Suppressor macrophage (primary cell): ENCODE data around the gene CTDNEP1.

Experiments used
- DNase-seq, 4 experiments: peaks; one replicate each; pipeline ENCODE4 v3.0.0-alpha.2; 2020 to 2022

The CTDNEP1 gene

DNA sequence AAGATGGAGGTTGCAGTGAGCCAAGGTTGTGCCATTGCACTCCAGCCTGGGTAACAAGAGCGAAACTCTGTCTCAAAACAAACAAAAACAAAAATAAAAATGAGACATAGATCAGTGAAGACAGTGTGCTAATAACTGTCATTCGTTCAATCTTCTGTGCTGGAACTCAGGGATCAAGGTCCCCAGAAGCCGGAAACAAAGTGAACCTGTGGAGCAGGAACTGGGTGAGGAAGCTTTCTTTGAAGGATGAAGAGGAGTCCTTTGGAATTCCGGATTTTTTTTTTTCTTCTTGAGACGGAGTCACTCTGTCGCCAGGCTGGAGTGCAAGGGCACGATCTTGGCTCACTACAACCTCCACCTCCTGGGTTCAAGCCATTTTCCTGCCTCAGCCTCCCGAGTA lies 27.9 kb upstream of the CTDNEP1 start:
- no peak for DNase-seq

DNA sequence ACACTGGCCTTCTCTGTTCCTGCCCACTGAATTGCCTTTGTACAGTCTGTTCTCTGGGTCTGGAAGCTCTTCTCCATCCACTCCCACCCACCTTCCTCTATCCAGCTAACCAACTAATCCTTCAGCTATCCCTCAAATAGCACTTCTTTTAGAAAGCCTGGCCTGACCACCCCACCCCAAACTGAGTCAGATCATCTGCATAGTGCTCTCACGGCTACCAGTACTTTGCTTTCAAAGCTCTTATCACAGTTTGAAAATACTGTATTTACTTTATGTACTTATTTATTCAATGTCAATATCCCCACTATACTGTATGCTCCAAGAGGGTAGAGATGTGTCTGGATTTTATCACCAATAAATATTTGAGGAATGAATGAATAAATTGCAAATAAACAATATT lies 15.2 kb upstream of the CTDNEP1 start:
- no peak for DNase-seq

DNA sequence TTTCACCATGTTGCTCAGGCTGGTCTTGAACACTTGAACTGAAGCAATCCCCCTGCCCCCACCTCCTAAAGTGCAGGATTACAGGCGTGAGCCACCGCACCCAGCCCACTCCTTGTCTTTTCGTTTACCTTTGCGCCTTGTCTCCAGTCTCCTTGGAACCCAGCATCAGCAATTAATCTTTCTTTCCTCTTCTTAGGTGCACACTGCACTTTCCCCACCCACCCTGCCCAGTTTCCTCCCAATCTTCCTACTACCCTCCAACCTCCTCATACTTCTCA lies 12.2 kb upstream of the CTDNEP1 start:
- DNase-seq: no peak

- DNase-seq: peak in 3 of 4 experiments; percentile 55 to 60 (median 57)
Measured at GRCh38 chr17:7262935-7263800, 11.6 kb upstream of the CTDNEP1 start.

- DNase-seq: no peak
Measured at GRCh38 chr17:7262192-7262934, 10.8 kb upstream of the CTDNEP1 start, which contains the start of gene CLDN7. Gene CLDN7, minus strand, starts transcription at chr17:7262478. Its CDS starts 435 bp downstream, at chr17:7262043.

- peak in 1 of 4 experiments; percentile 18 for DNase-seq
Measured at GRCh38 chr17:7261379-7262191, 10.1 kb upstream of the CTDNEP1 start.

DNA sequence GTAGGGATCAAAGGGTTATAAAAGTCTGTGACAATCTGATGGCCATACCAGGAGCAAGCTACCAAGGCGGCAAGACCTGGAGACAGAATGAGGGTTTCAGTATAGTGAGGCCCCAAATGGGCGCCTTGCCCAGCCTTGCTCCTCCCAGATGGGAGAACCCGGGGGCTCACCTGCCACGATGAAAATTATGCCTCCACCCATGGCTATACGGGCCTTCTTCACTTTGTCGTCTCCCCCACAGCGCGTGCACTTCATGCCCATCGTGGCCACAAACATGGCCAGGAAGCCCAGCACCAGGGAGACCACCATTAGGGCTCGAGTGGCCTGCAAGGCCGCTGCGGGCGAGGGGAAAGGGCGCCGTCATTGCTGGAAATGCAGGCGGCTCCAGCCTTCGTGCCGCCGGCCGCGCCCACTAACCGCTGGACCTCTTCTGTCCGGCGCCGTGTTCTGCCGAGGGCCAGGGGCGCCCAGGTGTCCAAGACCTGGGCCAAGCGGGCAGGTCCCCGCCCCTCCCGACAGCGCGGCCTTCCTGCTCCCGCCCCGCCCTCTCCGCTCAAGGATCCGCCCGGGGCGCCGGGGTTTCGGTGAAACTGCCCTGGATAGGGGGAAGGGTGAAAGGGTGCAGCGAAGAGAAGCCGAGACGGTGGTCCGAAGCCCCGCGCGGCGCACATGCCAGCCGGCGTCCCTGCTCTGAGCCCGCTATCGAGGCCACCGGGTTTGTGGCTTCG lies 9.3 kb upstream of the CTDNEP1 start:
- DNase-seq: peak in 2 of 4 experiments; percentile 30 to 39

DNA sequence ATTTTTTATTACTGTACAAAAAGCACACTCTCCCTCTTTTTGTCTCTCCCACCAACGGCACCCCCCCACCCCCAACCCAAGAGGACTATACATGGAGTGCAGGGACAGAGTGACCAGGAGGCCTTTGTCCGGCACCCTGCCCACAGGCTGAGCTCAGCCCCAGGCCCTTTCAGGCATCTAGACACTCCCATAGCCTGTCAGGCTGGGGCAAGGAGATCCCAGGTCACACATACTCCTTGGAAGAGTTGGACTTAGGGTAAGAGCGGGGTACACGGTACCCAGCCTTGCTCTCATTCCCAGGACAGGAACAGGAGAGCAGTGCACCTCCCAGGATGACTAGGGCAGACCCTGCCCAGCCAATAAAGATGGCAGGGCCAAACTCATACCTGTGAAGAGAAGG lies 8.6 kb upstream of the CTDNEP1 start:
- no peak for DNase-seq

- no peak for DNase-seq
Measured at GRCh38 chr17:7259555-7259889, 8.0 kb upstream of the CTDNEP1 start.

- peak; percentile 76 to 91 (median 88) for DNase-seq
Measured at GRCh38 chr17:7258731-7259554, 7.4 kb upstream of the CTDNEP1 start.

DNA sequence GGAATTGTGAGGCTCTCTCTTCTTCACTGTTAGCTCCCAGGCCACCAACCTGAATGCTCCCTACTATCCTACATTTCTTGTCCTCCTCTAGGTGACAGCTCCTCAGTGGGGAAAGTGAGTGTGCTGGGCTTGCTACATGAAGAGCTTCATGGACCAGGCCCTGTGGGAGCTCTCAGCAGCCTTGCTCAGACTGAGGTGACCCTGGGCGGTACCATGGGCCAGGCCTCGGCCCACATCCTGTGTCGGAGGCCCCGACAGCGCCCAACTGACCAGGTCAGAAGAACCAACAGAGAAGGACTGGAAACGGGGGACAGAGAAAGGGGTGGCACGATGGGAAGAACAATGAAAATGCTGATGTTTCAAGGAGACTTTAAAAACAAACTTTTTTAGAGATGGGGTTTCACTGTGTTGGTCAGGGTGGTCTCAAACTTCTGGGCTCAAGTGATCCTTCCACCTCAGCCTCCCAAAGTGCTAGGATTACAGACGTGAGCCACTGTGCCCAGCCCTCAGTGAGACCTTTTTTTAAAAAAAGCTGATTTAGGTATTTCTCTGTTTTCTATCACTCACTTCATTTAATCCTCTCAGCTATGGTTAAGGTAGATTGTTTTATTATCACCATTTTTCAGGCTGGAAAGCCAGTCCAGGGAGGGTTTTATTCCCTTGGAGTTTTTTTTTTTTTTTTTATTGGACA lies 5.4 kb upstream of the CTDNEP1 start:
- DNase-seq: no peak

- DNase-seq: no peak
Measured at GRCh38 chr17:7254511-7254910, 3.0 kb upstream of the CTDNEP1 start.

DNA sequence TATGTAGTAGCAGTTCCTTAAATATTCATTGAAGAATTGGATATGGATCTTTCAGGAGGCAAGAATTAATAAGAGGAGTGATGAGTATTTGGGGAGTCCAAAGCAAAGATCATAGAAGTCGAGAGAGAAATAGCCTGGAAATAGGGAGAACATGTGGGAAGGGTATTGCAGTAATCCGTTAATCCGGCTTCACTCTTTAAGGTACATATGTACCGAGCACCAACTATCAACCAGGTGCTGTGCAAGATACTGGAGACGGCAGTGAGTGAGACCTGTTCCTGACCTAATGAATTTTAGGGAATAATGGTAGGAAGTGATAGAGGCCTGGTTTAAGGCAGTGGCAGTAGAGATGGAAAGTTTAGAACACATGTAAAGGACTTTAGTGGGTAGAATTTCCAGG lies 1.5 kb upstream of the CTDNEP1 start:
- DNase-seq: no peak

DNA sequence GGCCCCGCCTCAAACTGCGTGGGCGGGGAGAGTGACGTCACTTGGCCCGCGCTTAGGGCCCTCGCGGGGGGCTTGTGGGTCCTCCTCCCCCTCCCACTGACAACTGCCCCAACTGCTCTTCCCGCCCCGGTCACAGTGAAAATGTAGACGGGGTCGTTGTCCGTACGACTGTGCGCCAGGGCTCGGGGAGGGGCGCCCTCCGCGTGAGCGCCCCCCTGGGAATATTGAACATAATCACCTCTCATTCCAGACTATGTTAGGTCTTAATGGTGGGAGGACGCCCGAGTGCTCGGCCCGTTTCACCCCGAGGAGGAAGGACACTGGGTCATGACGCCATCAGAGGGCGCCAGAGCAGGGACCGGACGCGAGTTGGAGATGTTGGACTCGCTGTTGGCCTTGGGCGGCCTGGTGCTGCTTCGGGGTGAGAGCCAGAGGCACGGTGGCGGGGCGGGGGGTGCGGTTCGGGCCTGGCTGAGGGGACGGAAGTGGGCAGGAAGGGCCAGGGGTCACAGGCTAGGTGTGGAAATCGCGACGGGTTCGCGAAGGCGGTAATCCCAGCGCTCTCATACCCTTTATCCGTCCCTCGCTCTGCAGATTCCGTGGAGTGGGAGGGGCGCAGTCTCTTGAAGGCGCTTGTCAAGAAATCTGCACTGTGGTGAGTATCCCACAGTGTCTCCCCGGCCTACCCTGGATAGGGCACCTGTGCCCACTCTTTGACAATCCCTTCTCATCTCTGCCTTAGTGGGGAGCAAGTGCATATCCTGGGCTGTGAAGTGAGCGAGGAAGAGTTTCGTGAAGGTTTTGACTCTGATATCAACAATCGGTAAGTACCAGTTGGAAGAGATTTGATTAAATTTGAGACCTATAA lies 876 bp upstream of the CTDNEP1 start, which contains the start of gene ELP5:
Gene ELP5, plus strand, starts transcription at position 40 of the 868 bp plus-strand sequence. Its CDS starts 336 bp downstream, at position 376.
- DNase-seq: peak; percentile 94 to 96 (median 96)

- peak in 3 of 4 experiments; percentile 50 to 64 (median 64) for DNase-seq
Measured at GRCh38 chr17:7250695-7251627, 573 bp downstream of the CTDNEP1 start.

GRCh38 chr17:7249830-7250229 lies 1.7 kb downstream of the CTDNEP1 start:
- DNase-seq: peak in 3 of 4 experiments; percentile 43 to 50 (median 47)

GRCh38 chr17:7249214-7249613 lies 2.3 kb downstream of the CTDNEP1 start:
- no peak for DNase-seq

GRCh38 chr17:7248796-7249195 lies 2.7 kb downstream of the CTDNEP1 start:
- DNase-seq: no peak

DNA sequence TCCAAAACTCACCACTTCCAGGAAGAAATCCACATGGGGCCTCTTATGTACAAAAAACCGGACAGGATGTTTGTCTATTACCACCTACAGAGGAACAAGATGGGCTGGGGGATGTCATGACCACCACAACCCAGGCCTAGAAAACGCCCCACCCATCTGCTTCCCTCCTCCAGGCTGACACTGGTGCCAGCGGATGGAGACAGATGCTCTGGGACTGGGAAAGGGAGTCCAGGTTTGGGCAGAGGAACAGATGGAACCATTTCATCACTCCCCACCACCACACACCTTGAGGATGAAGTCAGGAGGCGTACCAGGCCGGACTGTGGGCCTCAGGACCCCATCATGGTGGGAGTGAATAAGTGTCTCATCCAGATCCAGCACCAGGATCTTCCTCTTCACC lies 4.8 kb downstream of the CTDNEP1 start:
- no peak for DNase-seq
